GM12878 (cell line): ENCODE data around the gene DNAJB14. TPM values are rescaled to one million over a fixed set of nuclear protein-coding genes. Genes with fewer than 3 reads are reported as not detected.

ENCODE experiments used
- ATAC-seq: fragments of 200-7000 bp; cut with Tn5 transposase; 3 replicates; pipeline ENCODE4 v1.9.1; 2020; ENCODE audit warnings: mild to moderate bottlenecking, moderate library complexity
- BruUV-seq: library from RNA; stranded (reverse); fragments of 400-500 nt; replicated peaks from 2 replicates; lab custom pipeline; 2021; lab: Mats Ljungman, UMichigan
- CTCF ChIA-PET: fragments of 300-600 bp; sonication (Branson Sonifier 250); formaldehyde crosslinking; extraction: SDS; loops from one replicate; lab custom pipeline; 2021; ENCODE audit warnings: inconsistent platforms; lab: Yijun Ruan, JAX
- POLR2A ChIA-PET: fragments of 350-600 bp; formaldehyde crosslinking; extraction: SDS; loops from one replicate; lab custom pipeline; 2021; ENCODE audit warnings: inconsistent platforms; lab: Charles Lee
- RAD21 ChIA-PET: fragments of 300-600 bp; sonication (Branson Sonifier 250); formaldehyde crosslinking; loops from one replicate; lab custom pipeline; 2023; ENCODE audit warnings: antibody characterized with exemption; ENCODE audit not compliant: unreplicated experiment; lab: Charles Lee
- SMC1A ChIA-PET: fragments of 300-600 bp; sonication (Branson Sonifier 250); formaldehyde crosslinking; loops from one replicate; lab custom pipeline; 2023; ENCODE audit not compliant: unreplicated experiment, uncharacterized antibody; lab: Charles Lee
- DNase-seq: peaks from one replicate; pipeline ENCODE4 v3.0.0-alpha.2; 2011; ENCODE audit warnings: low read depth, low spot score
- FAIRE-seq: peaks from 3 replicates; lab custom pipeline; 2011; peaks lifted over from hg19 to GRCh38; lab: Jason Lieb, UNC
- H2AFZ ChIP-seq: 2 replicates; pipeline ENCODE4 v1.6.0; 2011; ENCODE audit warnings: low read depth, low read length, control low read depth; ENCODE audit not compliant: control insufficient read depth
- H3K27ac ChIP-seq: 2 replicates; pipeline ENCODE4 v1.5.1; 2011; ENCODE audit warnings: control low read depth; ENCODE audit not compliant: control insufficient read depth, insufficient read depth
- H3K27me3 ChIP-seq, 2 experiments: replicated peaks in 1 of 2; 2 replicates each; pipeline versions ENCODE4 v1.6.0 to v1.6.1; 2011; ENCODE audit warnings: low read length in 1 of 2; ENCODE audit not compliant: control insufficient read depth in 2 of 2, insufficient read depth in 2 of 2
- H3K36me3 ChIP-seq, 2 experiments: 2 replicates each; pipeline ENCODE4 v1.5.1; 2011; ENCODE audit warnings: low read length in 1 of 2; ENCODE audit not compliant: control insufficient read depth in 2 of 2, insufficient read depth in 2 of 2
- H3K4me1 ChIP-seq: 2 replicates; pipeline ENCODE4 v1.6.1; 2011; ENCODE audit warnings: mild to moderate bottlenecking, low read length, moderate library complexity, mixed read lengths; ENCODE audit not compliant: control insufficient read depth, insufficient read depth
- H3K4me2 ChIP-seq: 2 replicates; pipeline ENCODE4 v1.6.0; 2011; ENCODE audit warnings: control low read depth; ENCODE audit not compliant: control insufficient read depth, insufficient read depth
- H3K4me3 ChIP-seq: fragments of 200-600 bp; sonication (generic); 2 replicates; pipeline ENCODE4 v1.5.1; 2016
- H3K79me2 ChIP-seq: 2 replicates; pipeline ENCODE4 v1.6.0; 2011; ENCODE audit warnings: low read length; ENCODE audit not compliant: control insufficient read depth, insufficient read depth
- H3K9ac ChIP-seq: 2 replicates; pipeline ENCODE4 v1.8.0; 2011; ENCODE audit warnings: low read length, control low read depth, mixed read lengths; ENCODE audit not compliant: control insufficient read depth, insufficient read depth
- H3K9me3 ChIP-seq: replicated peaks from 3 replicates; pipeline ENCODE4 v1.5.1; 2011; ENCODE audit warnings: mild to moderate bottlenecking, low read length; ENCODE audit not compliant: control insufficient read depth, insufficient read depth
- H4K20me1 ChIP-seq: 2 replicates; pipeline ENCODE4 v1.6.0; 2011; ENCODE audit not compliant: control insufficient read depth, insufficient read depth
- EED ChIP-seq: sonication (generic); IDR thresholded peaks from 2 replicates; pipeline ENCODE4 v1.6.1; 2016; ENCODE audit warnings: antibody characterized with exemption, low read depth
- EZH2 ChIP-seq: IDR thresholded peaks from 2 replicates; pipeline ENCODE4 v1.6.1; 2012; ENCODE audit warnings: low read depth, mild to moderate bottlenecking, control low read depth, inconsistent platforms, low read length, borderline replicate concordance; ENCODE audit not compliant: control insufficient read depth
- FOXK2 ChIP-seq: fragments of 450-650 bp; IDR thresholded peaks from 2 replicates; pipeline ENCODE4 v1.6.1; 2017; ENCODE audit warnings: mild to moderate bottlenecking, moderate library complexity
- FOXM1 ChIP-seq: IDR thresholded peaks from 2 replicates; pipeline ENCODE4 v1.6.1; 2012; ENCODE audit warnings: low read depth, mild to moderate bottlenecking, inconsistent platforms, low read length, moderate library complexity
- NBN ChIP-seq: fragments of 450-650 bp; IDR thresholded peaks from 2 replicates; pipeline ENCODE4 v1.6.1; 2016
- NFIC ChIP-seq: IDR thresholded peaks from 2 replicates; pipeline ENCODE4 v1.6.1; 2012; ENCODE audit warnings: low read depth, mild to moderate bottlenecking, inconsistent platforms, low read length, moderate library complexity
- RAD21 ChIP-seq: IDR thresholded peaks from 2 replicates; pipeline ENCODE4 v1.6.1; 2011; ENCODE audit warnings: mild to moderate bottlenecking, low read depth, low read length, moderate library complexity; ENCODE audit not compliant: insufficient read depth
- SMAD5 ChIP-seq: IDR thresholded peaks from 2 replicates; pipeline ENCODE4 v1.6.1; 2016; ENCODE audit warnings: antibody characterized with exemption, low read depth
- SREBF2 ChIP-seq: IDR thresholded peaks from 2 replicates; pipeline ENCODE4 v1.6.1; 2012; ENCODE audit warnings: mild to moderate bottlenecking, low read length
- SUPT20H ChIP-seq: IDR thresholded peaks from 2 replicates; pipeline ENCODE4 v1.6.1; 2011; ENCODE audit warnings: low read depth, mild to moderate bottlenecking, low read length, moderate library complexity, borderline replicate concordance; ENCODE audit not compliant: control insufficient read depth
- SUZ12 ChIP-seq: fragments of 200-600 bp; sonication (generic); IDR thresholded peaks from one replicate; pipeline ENCODE4 v1.6.1; 2018; ENCODE audit warnings: antibody characterized with exemption, mild to moderate bottlenecking; ENCODE audit not compliant: unreplicated experiment
- YBX1 ChIP-seq: fragments of 450-650 bp; IDR thresholded peaks from 2 replicates; pipeline ENCODE4 v1.6.1; 2016; ENCODE audit warnings: antibody characterized with exemption
- YY1 ChIP-seq: IDR thresholded peaks from 2 replicates; pipeline ENCODE4 v1.6.1; 2011; ENCODE audit warnings: low read depth, mild to moderate bottlenecking, low read length
- WGBS: methylation state at CpG from one replicate; pipeline ENCODE4 v1.1.6; 2016; ENCODE audit warnings: low lambda C conversion rate; ENCODE audit not compliant: insufficient replicate concordance, insufficient coverage; ENCODE audit errors: missing lambda C conversion rate; 5-methylcytosine and 5-hydroxymethylcytosine counted together
- in situ Hi-C: fragments of 300-500 bp; cut with MboI; formaldehyde crosslinking; loops from 9 replicates; pipeline ENCODE4 v1.14.3; 2018; ENCODE audit warnings: mixed read lengths
- intact Hi-C: fragments of 100-400 bp; cut with micrococcal nuclease; formaldehyde crosslinking; loops from one replicate; pipeline ENCODE4 v1.14.2; 2022; ENCODE audit not compliant: unreplicated experiment
- polyA plus RNA-seq, 11 experiments: library from polyadenylated mRNA; depleted of rRNA in 4 of 11; unstranded in 6 of 11; stranded (reverse) in 5 of 11; fragments of >200 nt; fragmentation: Nextera tagmentation in 4 of 11; fragmentation: Illumina TruSeq in 1 of 11; extraction: Ambion mirVana in 4 of 11; extraction: Trizol in 1 of 11; gene quantifications; 1 replicate in 1 of 11; 2 replicates in 10 of 11; pipeline versions ENCODE4 v1.2.1 to v1.2.3, GENCODE V29; 2011 to 2016; ENCODE audit warnings: inconsistent platforms in 2 of 11, missing spikeins in 2 of 11, low read depth in 1 of 11
- total RNA-seq, 4 experiments: library from RNA; depleted of rRNA in 3 of 4; stranded (reverse); fragments of >200 nt in 3 of 4; fragmentation: Illumina TruSeq in 1 of 4; extraction: Trizol in 1 of 4; gene quantifications; 2 replicates each; pipeline versions ENCODE4 v1.2.1 to v1.2.3, GENCODE V29; 2013 to 2021
- TF ChIP-seq, protein P1 (sequence below): fragments of 150-350 bp; IDR thresholded peaks from 2 replicates; pipeline ENCODE4 v1.6.1; 2014; ENCODE audit warnings: mild to moderate bottlenecking, low read depth, low read length
- TF ChIP-seq, protein P2 (sequence below): fragments of 450-650 bp; IDR thresholded peaks from 2 replicates; pipeline ENCODE4 v1.6.1; 2017; ENCODE audit warnings: mild to moderate bottlenecking
- TF ChIP-seq, protein P3 (sequence below): fragments of 450-650 bp; IDR thresholded peaks from 2 replicates; pipeline ENCODE4 v1.6.1; 2017; ENCODE audit warnings: mild to moderate bottlenecking, low read depth, inconsistent platforms; ENCODE audit not compliant: poor library complexity, severe bottlenecking

The DNAJB14 gene
- total and polyA plus RNA-seq, 10 of the 15 experiments (the other 5 are each of a cell fraction or from before 2014, with no cell fraction given): 9.5 to 49.2 (median 27.8) TPM

DNA sequence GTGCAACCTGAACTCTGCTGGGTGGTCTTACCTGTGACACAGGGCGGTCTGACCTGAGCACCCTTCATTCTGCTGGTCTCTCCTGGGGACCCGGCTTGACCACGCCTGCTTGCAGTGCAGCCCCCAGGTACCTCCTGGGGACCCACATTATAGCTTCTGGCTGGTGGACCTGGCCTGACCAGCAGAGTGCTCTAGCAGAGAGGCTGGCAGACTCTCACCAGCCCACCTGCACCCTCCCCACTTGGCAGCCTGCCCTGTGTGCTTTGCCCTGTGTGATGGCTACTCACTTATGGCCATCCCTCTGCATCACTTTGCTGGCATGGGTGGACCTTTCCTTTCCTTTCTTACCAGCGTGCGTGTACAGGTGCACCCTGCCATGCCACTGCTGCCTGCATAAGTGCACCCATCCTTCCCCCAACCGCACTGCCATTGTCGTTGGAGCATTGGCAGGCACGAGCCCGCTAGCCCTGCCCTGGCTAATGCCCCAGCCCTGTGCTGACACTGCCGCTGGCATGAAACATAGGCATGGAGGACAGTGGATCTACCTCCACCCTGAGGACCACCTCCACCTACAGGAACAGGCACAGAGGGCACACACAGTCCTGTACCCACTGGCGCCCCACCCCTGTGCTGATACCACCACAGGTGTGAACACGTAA lies 25.2 kb upstream of the DNAJB14 start (continued):
- no peak for TF ChIP-seq FOXM1
- no peak for TF ChIP-seq SUZ12
- TF ChIP-seq, protein P1, sequence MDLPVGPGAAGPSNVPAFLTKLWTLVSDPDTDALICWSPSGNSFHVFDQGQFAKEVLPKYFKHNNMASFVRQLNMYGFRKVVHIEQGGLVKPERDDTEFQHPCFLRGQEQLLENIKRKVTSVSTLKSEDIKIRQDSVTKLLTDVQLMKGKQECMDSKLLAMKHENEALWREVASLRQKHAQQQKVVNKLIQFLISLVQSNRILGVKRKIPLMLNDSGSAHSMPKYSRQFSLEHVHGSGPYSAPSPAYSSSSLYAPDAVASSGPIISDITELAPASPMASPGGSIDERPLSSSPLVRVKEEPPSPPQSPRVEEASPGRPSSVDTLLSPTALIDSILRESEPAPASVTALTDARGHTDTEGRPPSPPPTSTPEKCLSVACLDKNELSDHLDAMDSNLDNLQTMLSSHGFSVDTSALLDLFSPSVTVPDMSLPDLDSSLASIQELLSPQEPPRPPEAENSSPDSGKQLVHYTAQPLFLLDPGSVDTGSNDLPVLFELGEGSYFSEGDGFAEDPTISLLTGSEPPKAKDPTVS: no peak
- no peak for TF ChIP-seq EED
- no peak for TF ChIP-seq YY1
- TF ChIP-seq, protein P2, sequence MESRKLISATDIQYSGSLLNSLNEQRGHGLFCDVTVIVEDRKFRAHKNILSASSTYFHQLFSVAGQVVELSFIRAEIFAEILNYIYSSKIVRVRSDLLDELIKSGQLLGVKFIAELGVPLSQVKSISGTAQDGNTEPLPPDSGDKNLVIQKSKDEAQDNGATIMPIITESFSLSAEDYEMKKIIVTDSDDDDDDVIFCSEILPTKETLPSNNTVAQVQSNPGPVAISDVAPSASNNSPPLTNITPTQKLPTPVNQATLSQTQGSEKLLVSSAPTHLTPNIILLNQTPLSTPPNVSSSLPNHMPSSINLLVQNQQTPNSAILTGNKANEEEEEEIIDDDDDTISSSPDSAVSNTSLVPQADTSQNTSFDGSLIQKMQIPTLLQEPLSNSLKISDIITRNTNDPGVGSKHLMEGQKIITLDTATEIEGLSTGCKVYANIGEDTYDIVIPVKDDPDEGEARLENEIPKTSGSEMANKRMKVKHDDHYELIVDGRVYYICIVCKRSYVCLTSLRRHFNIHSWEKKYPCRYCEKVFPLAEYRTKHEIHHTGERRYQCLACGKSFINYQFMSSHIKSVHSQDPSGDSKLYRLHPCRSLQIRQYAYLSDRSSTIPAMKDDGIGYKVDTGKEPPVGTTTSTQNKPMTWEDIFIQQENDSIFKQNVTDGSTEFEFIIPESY: no peak
- TF ChIP-seq EZH2: no peak

DNA sequence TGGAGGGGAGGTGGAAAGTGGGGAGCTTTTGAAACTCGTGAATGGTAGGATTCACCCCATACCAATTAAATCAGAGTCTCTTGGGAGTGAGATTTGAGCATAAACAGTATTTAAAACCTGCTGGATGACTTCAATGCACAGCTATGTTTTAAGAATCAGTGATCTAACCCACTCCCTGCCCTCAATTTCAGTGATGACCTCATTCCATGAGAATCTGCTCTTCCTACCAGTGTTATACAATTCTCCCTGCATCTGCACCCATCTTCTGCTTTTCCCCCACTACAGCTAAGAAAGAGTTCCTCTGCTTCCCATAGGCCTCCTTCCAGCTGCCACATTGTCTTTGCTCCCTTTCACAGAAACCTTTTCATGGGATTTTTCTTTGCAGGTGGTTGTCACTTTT lies 21.9 kb upstream of the DNAJB14 start:
- SMC1A ChIA-PET: no interaction called here
- Histone ChIP-seq H3K9me3 (no peaks in the 10 kb centered on the region), H3K27ac (no peak overlapping the region), H3K36me3 (no peaks in the 10 kb centered on the region), H3K79me2 (no peaks in the 10 kb centered on the region), H3K4me2 (no peak overlapping the region), H3K9ac (no peak overlapping the region), H2AFZ (no peak overlapping the region), H3K27me3 (no peaks in the 10 kb centered on the region), H3K4me1 (no peaks in the 10 kb centered on the region), H4K20me1 (no peaks in the 10 kb centered on the region), H3K4me3 (no peak overlapping the region)
- TF ChIP-seq SREBF2 (no peak), FOXK2 (no peak), YBX1 (no peak), NFIC (no peak), NBN (no peak), RAD21 (no peak), SUPT20H (no peak), SMAD5 (no peak)
- TF ChIP-seq, protein P3, sequence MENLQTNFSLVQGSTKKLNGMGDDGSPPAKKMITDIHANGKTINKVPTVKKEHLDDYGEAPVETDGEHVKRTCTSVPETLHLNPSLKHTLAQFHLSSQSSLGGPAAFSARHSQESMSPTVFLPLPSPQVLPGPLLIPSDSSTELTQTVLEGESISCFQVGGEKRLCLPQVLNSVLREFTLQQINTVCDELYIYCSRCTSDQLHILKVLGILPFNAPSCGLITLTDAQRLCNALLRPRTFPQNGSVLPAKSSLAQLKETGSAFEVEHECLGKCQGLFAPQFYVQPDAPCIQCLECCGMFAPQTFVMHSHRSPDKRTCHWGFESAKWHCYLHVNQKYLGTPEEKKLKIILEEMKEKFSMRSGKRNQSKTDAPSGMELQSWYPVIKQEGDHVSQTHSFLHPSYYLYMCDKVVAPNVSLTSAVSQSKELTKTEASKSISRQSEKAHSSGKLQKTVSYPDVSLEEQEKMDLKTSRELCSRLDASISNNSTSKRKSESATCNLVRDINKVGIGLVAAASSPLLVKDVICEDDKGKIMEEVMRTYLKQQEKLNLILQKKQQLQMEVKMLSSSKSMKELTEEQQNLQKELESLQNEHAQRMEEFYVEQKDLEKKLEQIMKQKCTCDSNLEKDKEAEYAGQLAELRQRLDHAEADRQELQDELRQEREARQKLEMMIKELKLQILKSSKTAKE: no peak
- FAIRE-seq: no peak
- POLR2A ChIA-PET: no interaction called here
- RAD21 ChIA-PET: no interaction called here
- in situ Hi-C loops (no loop called here), intact Hi-C loops (no loop called here)
- DNase-seq: no peak
- 6% methylated on average over 1 of the region's 1 CpG for WGBS
- no TSS peak for BruUV-seq
- ATAC-seq: no peak
- CTCF ChIA-PET: no interaction called here
